HG03432 (cell line): Measurements from ENCODE around the gene CUBN.

Experiments used
- ATAC-seq: cut with Tn5 transposase; IDR thresholded peaks from one replicate; pipeline ENCODE4 v1.9.1; 2021; ENCODE audit warnings: mild to moderate bottlenecking, moderate library complexity; ENCODE audit not compliant: unreplicated experiment

CUBN gene

GRCh38 chr10:16891375-16892313 lies 238.0 kb downstream of the CUBN start:
- peak; percentile 63 for ATAC-seq

- no peak for ATAC-seq
Measured at GRCh38 chr10:16890691-16891090, 238.9 kb downstream of the CUBN start.

- ATAC-seq, result no peak
Measured at GRCh38 chr10:16887565-16887964, 242.0 kb downstream of the CUBN start.

GRCh38 chr10:16886031-16886430 lies 243.6 kb downstream of the CUBN start:
- no peak for ATAC-seq

GRCh38 chr10:16884497-16884896 lies 245.1 kb downstream of the CUBN start:
- no peak for ATAC-seq

GRCh38 chr10:16883084-16883483 lies 246.5 kb downstream of the CUBN start:
- ATAC-seq, result no peak

- no peak for ATAC-seq
Measured at GRCh38 chr10:16870331-16870730, 259.3 kb downstream of the CUBN start.

- no peak for ATAC-seq
Measured at GRCh38 chr10:16867990-16868389, 261.6 kb downstream of the CUBN start.

GRCh38 chr10:16867556-16867955 lies 262.1 kb downstream of the CUBN start:
- no peak for ATAC-seq

- ATAC-seq, result no peak
Measured at GRCh38 chr10:16866541-16867275, 262.9 kb downstream of the CUBN start.

GRCh38 chr10:16865766-16866165 lies 263.8 kb downstream of the CUBN start:
- ATAC-seq, result no peak

- ATAC-seq, result no peak
Measured at GRCh38 chr10:16863766-16864165, 265.8 kb downstream of the CUBN start.

- no peak for ATAC-seq
Measured at GRCh38 chr10:16857419-16857818, 272.2 kb downstream of the CUBN start.

GRCh38 chr10:16856567-16856966 lies 273.0 kb downstream of the CUBN start:
- no peak for ATAC-seq

- no peak for ATAC-seq
Measured at GRCh38 chr10:16856092-16856491, 273.5 kb downstream of the CUBN start.

GRCh38 chr10:16854623-16855022 lies 275.0 kb downstream of the CUBN start:
- no peak for ATAC-seq

- no peak for ATAC-seq
Measured at GRCh38 chr10:16853809-16854208, 275.8 kb downstream of the CUBN start.

GRCh38 chr10:16853201-16853600 lies 276.4 kb downstream of the CUBN start:
- ATAC-seq, result no peak

GRCh38 chr10:16852624-16853023 lies 277.0 kb downstream of the CUBN start:
- no peak for ATAC-seq

- no peak for ATAC-seq
Measured at GRCh38 chr10:16848562-16849154, 281.0 kb downstream of the CUBN start.

GRCh38 chr10:16847644-16848043 lies 282.0 kb downstream of the CUBN start:
- ATAC-seq, result no peak

GRCh38 chr10:16845248-16845647 lies 284.4 kb downstream of the CUBN start:
- ATAC-seq, result no peak
